ENCODE data around the gene B3GLCT.

DNA sequence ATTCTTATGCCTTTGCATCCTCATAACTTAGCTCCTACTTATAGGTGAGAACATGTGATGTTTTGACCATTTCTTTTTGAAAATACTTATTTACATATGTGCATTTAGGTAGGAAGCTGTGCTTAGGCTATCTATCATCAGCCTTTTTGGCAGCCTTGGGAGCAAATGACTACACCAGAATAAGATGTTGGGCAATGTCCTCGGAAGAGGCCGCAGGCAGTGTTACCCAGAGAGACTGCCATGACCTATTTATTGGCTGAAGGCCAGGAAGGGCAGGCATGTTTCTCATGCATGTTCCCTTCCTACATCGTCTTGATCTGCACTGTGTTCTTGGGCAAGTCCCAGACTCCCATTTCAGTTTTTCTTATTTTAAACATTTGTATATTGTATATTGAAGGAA, 122.3 kb downstream of the B3GLCT start:
- TF ChIP-seq CTCF (IDR thresholded peaks at IDR 0.05 in 2 of 3, conservative IDR thresholded peaks at IDR 0.05 in 1 of 3; ENCODE audit: control insufficient read depth in 2 of 3, extremely low read depth in 1 of 3, insufficient read depth in 1 of 3, low read depth in 3 of 3, low read length in 3 of 3) (no peak), MTA3 (IDR thresholded peaks at IDR 0.05; ENCODE audit: borderline replicate concordance, low read length) (no peak), TCF7 (IDR thresholded peaks at IDR 0.05; ENCODE audit: borderline replicate concordance) (no peak), CEBPB (IDR thresholded peaks at IDR 0.05; ENCODE audit: borderline replicate concordance in 1 of 2, low read depth in 2 of 2, low read length in 2 of 2) (no peak), NFYA (IDR thresholded peaks at IDR 0.05; ENCODE audit: borderline replicate concordance, low read depth, low read length) (no peak)
